ENCODE results near the gene CCDC149.

Gene CCDC149

GRCh38 chr4:24792552-24792951, 120.3 kb downstream of the CCDC149 start:
- no peak for DNase-seq
- Histone ChIP-seq H3K4me3 (ENCODE audit: insufficient read depth, low read depth, low read length, poor library complexity, severe bottlenecking) (no peak overlapping the region), H3K9me3 (ENCODE audit: control insufficient read depth, low read length) (no peaks in the 10 kb centered on the region), H3K4me1 (ENCODE audit: control insufficient read depth, insufficient read depth, low read length, poor library complexity, severe bottlenecking) (no peaks in the 10 kb centered on the region), H3K27ac (ENCODE audit: insufficient read depth, low read length, poor library complexity, severe bottlenecking) (no peak overlapping the region), H3K36me3 (ENCODE audit: control insufficient read depth, insufficient read depth, low read length) (no peaks in the 10 kb centered on the region), H3K27me3 (replicated peaks; ENCODE audit: control insufficient read depth, insufficient read depth, low read length, poor library complexity, severe bottlenecking) (no peaks in the 10 kb centered on the region)

DNA sequence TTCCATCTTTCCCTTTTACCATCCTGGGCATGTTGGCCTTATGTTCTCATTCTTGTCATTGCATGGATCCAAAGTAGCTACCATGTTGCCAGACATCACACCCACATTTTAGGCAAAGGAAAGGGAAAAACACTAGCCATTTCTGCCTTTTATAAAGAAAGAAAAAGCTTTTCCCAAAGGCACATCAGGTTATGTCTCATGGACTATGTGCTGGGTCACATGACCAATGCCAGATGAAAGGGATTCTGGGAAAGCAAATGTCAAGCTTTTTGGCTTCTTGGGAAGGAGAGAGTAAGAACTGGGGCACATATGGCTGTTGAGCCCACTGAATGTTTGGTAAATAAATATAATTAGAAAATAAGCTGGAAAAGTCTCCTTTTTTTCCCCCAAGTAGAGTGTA, 121.8 kb downstream of the CCDC149 start:
- H3K4me1 ChIP-seq (ENCODE audit: control insufficient read depth, insufficient read depth, low read length, poor library complexity, severe bottlenecking): no peaks in the 10 kb centered on the region
- no peaks in the 10 kb centered on the region for H3K27me3 ChIP-seq (replicated peaks; ENCODE audit: control insufficient read depth, insufficient read depth, low read length, poor library complexity, severe bottlenecking)
- no peak for DNase-seq
- no peaks in the 10 kb centered on the region for H3K36me3 ChIP-seq (ENCODE audit: control insufficient read depth, insufficient read depth, low read length)
- no peaks in the 10 kb centered on the region for H3K9me3 ChIP-seq (ENCODE audit: control insufficient read depth, low read length)
- H3K27ac ChIP-seq (ENCODE audit: insufficient read depth, low read length, poor library complexity, severe bottlenecking): no peak overlapping the region
- H3K4me3 ChIP-seq (ENCODE audit: insufficient read depth, low read depth, low read length, poor library complexity, severe bottlenecking): no peak overlapping the region

- no peak overlapping the region for H3K27ac ChIP-seq (ENCODE audit: insufficient read depth, low read length, poor library complexity, severe bottlenecking)
- H3K4me1 ChIP-seq (ENCODE audit: control insufficient read depth, insufficient read depth, low read length, poor library complexity, severe bottlenecking): no peaks in the 10 kb centered on the region
- H3K27me3 ChIP-seq (replicated peaks; ENCODE audit: control insufficient read depth, insufficient read depth, low read length, poor library complexity, severe bottlenecking): no peaks in the 10 kb centered on the region
- no peak for DNase-seq
- no peak overlapping the region for H3K4me3 ChIP-seq (ENCODE audit: insufficient read depth, low read depth, low read length, poor library complexity, severe bottlenecking)
- H3K9me3 ChIP-seq (ENCODE audit: control insufficient read depth, low read length): no peaks in the 10 kb centered on the region
- H3K36me3 ChIP-seq (ENCODE audit: control insufficient read depth, insufficient read depth, low read length): no peaks in the 10 kb centered on the region
Measured at GRCh38 chr4:24783506-24783905, 129.3 kb downstream of the CCDC149 start.

- DNase-seq: no peak
- Histone ChIP-seq H3K36me3 (ENCODE audit: control insufficient read depth, insufficient read depth, low read length) (no peaks in the 10 kb centered on the region), H3K27me3 (replicated peaks; ENCODE audit: control insufficient read depth, insufficient read depth, low read length, poor library complexity, severe bottlenecking) (no peaks in the 10 kb centered on the region), H3K9me3 (ENCODE audit: control insufficient read depth, low read length) (no peaks in the 10 kb centered on the region), H3K4me1 (ENCODE audit: control insufficient read depth, insufficient read depth, low read length, poor library complexity, severe bottlenecking) (no peaks in the 10 kb centered on the region), H3K27ac (ENCODE audit: insufficient read depth, low read length, poor library complexity, severe bottlenecking) (no peak overlapping the region), H3K4me3 (ENCODE audit: insufficient read depth, low read depth, low read length, poor library complexity, severe bottlenecking) (no peak overlapping the region)
Measured at GRCh38 chr4:24781999-24782745, 130.7 kb downstream of the CCDC149 start.

DNA sequence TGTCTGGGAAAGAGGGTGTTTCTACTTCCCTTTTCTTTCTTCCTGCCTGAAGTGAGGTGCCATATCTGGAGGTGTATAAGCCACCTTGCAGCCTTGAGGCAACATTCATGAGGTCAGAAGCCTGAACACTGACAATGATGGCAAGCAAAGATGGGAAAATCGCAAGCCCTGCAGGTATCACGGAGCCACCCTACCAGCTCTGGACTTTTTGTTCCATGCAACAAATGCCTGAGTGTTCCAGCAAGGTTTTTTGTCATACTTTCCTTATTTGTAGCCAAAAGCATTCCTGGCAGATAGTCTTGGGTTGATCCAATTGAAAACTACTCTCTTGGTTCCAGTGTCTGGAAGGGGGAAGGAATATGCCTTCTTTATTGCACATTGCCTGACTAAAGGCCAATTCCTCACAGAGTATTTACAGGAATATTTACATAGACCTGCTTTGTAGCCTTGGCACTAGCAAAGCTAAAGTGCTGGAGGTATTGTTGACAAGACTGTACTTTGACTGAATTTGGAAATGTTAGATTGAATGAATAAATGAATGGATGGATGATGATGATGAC, 131.8 kb downstream of the CCDC149 start:
- Histone ChIP-seq H3K27ac (ENCODE audit: insufficient read depth, low read length, poor library complexity, severe bottlenecking) (no peak overlapping the region), H3K4me3 (ENCODE audit: insufficient read depth, low read depth, low read length, poor library complexity, severe bottlenecking) (no peak overlapping the region)

GRCh38 chr4:24778464-24779225, 134.2 kb downstream of the CCDC149 start:
- Histone ChIP-seq H3K9me3 (ENCODE audit: control insufficient read depth, low read length) (no peaks in the 10 kb centered on the region), H3K4me1 (ENCODE audit: control insufficient read depth, insufficient read depth, low read length, poor library complexity, severe bottlenecking) (no peaks in the 10 kb centered on the region), H3K27ac (ENCODE audit: insufficient read depth, low read length, poor library complexity, severe bottlenecking) (no peak overlapping the region), H3K27me3 (replicated peaks; ENCODE audit: control insufficient read depth, insufficient read depth, low read length, poor library complexity, severe bottlenecking) (no peaks in the 10 kb centered on the region), H3K4me3 (ENCODE audit: insufficient read depth, low read depth, low read length, poor library complexity, severe bottlenecking) (no peak overlapping the region), H3K36me3 (ENCODE audit: control insufficient read depth, insufficient read depth, low read length) (no peaks in the 10 kb centered on the region)
- no peak for DNase-seq

More for the DNA sequence above, 131.8 kb downstream of the CCDC149 start:
- Histone ChIP-seq H3K4me1 (ENCODE audit: control insufficient read depth, insufficient read depth, low read length, poor library complexity, severe bottlenecking) (no peaks in the 10 kb centered on the region), H3K36me3 (ENCODE audit: control insufficient read depth, insufficient read depth, low read length) (no peaks in the 10 kb centered on the region), H3K27me3 (replicated peaks; ENCODE audit: control insufficient read depth, insufficient read depth, low read length, poor library complexity, severe bottlenecking) (no peaks in the 10 kb centered on the region), H3K9me3 (ENCODE audit: control insufficient read depth, low read length) (no peaks in the 10 kb centered on the region)
- no peak for DNase-seq

DNA sequence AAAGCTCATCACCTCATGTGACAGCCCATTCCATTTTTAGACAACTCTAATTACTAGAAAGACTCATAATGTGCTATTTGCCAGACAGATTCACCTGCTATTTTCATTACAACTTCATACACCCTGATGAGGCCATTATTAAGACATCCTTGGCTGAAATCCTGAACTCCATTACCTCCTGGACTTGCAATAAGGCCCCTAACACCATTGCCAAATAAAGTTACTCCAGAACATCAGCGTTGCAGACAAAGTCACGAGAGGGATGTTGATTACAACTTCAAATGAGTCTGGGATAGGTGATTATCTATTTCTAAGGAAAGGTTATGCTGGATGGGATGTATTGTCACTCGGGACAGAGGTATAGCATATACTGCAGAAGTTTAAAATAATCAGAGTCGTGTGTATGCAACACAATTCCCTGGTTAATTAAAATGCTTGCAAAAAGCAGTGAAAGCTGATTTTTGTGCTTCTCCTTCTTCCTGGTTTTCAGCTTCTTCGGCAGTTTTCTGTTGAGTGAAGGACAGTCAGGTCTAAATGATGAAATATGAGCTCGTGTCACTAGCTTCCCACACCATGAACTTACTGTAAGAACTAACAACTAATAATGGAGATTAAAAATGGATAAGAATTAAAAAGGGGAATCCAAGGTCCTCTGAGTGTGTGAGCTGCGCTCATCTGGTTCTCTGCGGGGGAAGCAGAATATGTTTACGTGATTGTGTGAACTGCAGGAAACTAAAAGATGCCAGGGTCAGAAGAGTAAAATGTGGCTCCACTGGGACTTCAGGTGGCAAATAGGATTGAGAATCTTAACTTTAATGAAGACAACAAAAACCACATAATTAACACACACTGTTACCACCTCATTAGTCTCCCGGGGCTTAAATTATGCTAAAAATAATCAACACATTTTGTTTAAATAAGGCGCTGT, 135.0 kb downstream of the CCDC149 start:
- Histone ChIP-seq H3K4me3 (ENCODE audit: insufficient read depth, low read depth, low read length, poor library complexity, severe bottlenecking) (no peak overlapping the region), H3K36me3 (ENCODE audit: control insufficient read depth, insufficient read depth, low read length) (no peaks in the 10 kb centered on the region), H3K27ac (ENCODE audit: insufficient read depth, low read length, poor library complexity, severe bottlenecking) (no peak overlapping the region), H3K4me1 (ENCODE audit: control insufficient read depth, insufficient read depth, low read length, poor library complexity, severe bottlenecking) (no peaks in the 10 kb centered on the region), H3K9me3 (ENCODE audit: control insufficient read depth, low read length) (no peaks in the 10 kb centered on the region), H3K27me3 (replicated peaks; ENCODE audit: control insufficient read depth, insufficient read depth, low read length, poor library complexity, severe bottlenecking) (no peaks in the 10 kb centered on the region)
- no peak for DNase-seq

DNA sequence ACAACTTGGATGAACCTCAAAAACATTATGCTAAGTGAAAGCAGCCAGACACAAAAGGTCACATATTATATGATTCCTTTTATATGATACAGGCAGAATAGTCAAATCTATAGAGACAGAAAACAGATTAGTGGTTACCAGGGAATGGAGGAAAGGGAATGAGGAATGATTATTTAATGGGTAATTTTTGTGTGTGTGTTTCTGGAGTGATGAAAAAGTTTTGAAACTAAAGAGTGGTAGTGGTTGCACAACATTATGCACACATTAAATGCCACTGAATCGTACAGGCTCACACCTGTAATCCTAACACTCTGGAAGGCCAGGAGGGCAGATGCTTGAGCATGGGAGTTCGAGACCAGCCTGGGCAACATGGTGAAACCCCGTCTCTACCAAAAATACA, 137.1 kb downstream of the CCDC149 start:
- no peak for DNase-seq
- Histone ChIP-seq H3K9me3 (ENCODE audit: control insufficient read depth, low read length) (no peaks in the 10 kb centered on the region), H3K27ac (ENCODE audit: insufficient read depth, low read length, poor library complexity, severe bottlenecking) (no peak overlapping the region), H3K27me3 (replicated peaks; ENCODE audit: control insufficient read depth, insufficient read depth, low read length, poor library complexity, severe bottlenecking) (no peaks in the 10 kb centered on the region), H3K36me3 (ENCODE audit: control insufficient read depth, insufficient read depth, low read length) (no peaks in the 10 kb centered on the region), H3K4me1 (ENCODE audit: control insufficient read depth, insufficient read depth, low read length, poor library complexity, severe bottlenecking) (no peaks in the 10 kb centered on the region), H3K4me3 (ENCODE audit: insufficient read depth, low read depth, low read length, poor library complexity, severe bottlenecking) (no peak overlapping the region)

DNA sequence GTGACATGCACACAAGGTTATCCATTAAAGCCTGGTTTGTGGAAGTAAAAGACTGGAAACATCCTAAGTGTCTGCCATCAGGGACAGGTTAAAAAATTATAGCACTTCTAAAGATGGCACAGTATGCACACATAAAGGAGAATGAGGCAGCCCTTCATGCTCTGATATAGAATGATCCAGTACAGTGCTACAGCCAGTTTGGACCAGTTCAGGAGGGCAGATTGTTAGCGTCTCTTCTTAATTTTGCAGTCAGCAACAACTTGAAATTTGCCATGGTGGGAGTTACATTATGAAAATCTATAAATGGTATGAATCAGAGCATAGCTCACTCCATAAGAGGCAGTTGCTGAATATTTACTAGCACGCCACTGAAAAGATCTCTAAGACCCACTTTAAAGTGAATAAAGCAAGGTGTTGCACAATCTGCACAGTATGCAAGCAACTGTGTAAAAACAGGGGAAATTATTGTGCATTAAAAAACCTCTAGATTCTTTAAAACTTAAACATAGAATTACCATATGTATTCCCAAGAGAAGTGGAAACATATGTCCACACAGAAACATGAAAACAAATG, 137.7 kb downstream of the CCDC149 start:
- H3K27me3 ChIP-seq (replicated peaks; ENCODE audit: control insufficient read depth, insufficient read depth, low read length, poor library complexity, severe bottlenecking): no peaks in the 10 kb centered on the region
- no peak overlapping the region for H3K27ac ChIP-seq (ENCODE audit: insufficient read depth, low read length, poor library complexity, severe bottlenecking)
- no peak for DNase-seq
- H3K9me3 ChIP-seq (ENCODE audit: control insufficient read depth, low read length): no peaks in the 10 kb centered on the region
- no peak overlapping the region for H3K4me3 ChIP-seq (ENCODE audit: insufficient read depth, low read depth, low read length, poor library complexity, severe bottlenecking)
- H3K36me3 ChIP-seq (ENCODE audit: control insufficient read depth, insufficient read depth, low read length): no peaks in the 10 kb centered on the region
- H3K4me1 ChIP-seq (ENCODE audit: control insufficient read depth, insufficient read depth, low read length, poor library complexity, severe bottlenecking): no peaks in the 10 kb centered on the region

All from effector memory CD4-positive, alpha-beta T cell (primary cell).